ENCODE data around the gene PRKCA.

PRKCA gene

DNA sequence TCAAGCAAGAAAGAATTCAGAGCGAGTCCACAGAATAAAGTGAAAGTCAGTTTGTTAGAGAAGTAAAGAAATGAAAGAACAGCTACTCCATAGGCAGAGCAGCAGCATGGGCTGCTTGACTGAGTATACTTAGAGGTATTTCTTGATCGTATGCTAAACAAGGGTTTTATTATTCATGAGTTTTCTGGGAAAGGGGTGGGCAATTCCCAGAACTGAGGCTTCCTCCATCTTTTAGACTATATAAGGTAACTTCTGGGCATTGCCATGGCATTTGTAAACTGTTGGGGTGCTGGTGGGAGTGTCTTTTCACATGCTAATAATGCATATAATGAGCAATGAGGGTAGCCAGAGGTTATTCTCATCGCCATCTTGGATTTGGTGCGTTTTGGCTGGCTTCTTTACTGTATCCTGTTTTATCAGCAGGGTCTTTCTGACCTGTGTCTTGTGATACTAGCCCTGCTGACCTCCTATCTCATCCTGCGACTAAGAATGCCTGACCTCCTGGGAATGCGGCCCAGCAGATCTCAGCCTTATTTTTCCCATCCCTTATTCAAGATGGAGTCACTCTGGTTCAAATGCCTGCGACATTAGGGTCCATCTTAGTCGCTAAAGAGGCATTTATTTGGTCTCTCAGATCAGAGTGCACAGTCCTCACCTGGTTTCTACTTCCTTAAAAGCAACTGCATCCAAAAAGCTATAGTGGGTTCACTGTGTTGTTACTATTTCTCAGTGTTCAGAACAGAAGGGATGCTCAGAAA lies 432.0 kb downstream of the PRKCA start:
- TF ChIP-seq, protein P1, sequence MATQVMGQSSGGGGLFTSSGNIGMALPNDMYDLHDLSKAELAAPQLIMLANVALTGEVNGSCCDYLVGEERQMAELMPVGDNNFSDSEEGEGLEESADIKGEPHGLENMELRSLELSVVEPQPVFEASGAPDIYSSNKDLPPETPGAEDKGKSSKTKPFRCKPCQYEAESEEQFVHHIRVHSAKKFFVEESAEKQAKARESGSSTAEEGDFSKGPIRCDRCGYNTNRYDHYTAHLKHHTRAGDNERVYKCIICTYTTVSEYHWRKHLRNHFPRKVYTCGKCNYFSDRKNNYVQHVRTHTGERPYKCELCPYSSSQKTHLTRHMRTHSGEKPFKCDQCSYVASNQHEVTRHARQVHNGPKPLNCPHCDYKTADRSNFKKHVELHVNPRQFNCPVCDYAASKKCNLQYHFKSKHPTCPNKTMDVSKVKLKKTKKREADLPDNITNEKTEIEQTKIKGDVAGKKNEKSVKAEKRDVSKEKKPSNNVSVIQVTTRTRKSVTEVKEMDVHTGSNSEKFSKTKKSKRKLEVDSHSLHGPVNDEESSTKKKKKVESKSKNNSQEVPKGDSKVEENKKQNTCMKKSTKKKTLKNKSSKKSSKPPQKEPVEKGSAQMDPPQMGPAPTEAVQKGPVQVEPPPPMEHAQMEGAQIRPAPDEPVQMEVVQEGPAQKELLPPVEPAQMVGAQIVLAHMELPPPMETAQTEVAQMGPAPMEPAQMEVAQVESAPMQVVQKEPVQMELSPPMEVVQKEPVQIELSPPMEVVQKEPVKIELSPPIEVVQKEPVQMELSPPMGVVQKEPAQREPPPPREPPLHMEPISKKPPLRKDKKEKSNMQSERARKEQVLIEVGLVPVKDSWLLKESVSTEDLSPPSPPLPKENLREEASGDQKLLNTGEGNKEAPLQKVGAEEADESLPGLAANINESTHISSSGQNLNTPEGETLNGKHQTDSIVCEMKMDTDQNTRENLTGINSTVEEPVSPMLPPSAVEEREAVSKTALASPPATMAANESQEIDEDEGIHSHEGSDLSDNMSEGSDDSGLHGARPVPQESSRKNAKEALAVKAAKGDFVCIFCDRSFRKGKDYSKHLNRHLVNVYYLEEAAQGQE (IDR thresholded peaks at IDR 0.05; ENCODE audit: insufficient replicate concordance, low read depth), result no peak
- no peak for TF ChIP-seq GABPA (IDR thresholded peaks at IDR 0.05; ENCODE audit: low read depth)
- TF ChIP-seq, protein P2, sequence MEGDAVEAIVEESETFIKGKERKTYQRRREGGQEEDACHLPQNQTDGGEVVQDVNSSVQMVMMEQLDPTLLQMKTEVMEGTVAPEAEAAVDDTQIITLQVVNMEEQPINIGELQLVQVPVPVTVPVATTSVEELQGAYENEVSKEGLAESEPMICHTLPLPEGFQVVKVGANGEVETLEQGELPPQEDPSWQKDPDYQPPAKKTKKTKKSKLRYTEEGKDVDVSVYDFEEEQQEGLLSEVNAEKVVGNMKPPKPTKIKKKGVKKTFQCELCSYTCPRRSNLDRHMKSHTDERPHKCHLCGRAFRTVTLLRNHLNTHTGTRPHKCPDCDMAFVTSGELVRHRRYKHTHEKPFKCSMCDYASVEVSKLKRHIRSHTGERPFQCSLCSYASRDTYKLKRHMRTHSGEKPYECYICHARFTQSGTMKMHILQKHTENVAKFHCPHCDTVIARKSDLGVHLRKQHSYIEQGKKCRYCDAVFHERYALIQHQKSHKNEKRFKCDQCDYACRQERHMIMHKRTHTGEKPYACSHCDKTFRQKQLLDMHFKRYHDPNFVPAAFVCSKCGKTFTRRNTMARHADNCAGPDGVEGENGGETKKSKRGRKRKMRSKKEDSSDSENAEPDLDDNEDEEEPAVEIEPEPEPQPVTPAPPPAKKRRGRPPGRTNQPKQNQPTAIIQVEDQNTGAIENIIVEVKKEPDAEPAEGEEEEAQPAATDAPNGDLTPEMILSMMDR (IDR thresholded peaks at IDR 0.05; ENCODE audit: insufficient read depth, low read length), result no peak
- TF ChIP-seq POLR2AphosphoS5 (IDR thresholded peaks at IDR 0.05; ENCODE audit: low read depth), result no peak
- TF ChIP-seq SPI1 (IDR thresholded peaks at IDR 0.05; ENCODE audit: borderline replicate concordance, low read depth), result no peak
- H3K27ac ChIP-seq (replicated peaks), result no peak overlapping the region
- no peaks in the 10 kb centered on the region for H3K27me3 ChIP-seq (ENCODE audit: insufficient read depth, poor library complexity, severe bottlenecking)
- no peak overlapping the region for H3K4me3 ChIP-seq (replicated peaks; ENCODE audit: insufficient read depth, low read length)
- DNase-seq (ENCODE audit: low read depth in 1 of 2, low spot score in 1 of 2), result no peak

DNA sequence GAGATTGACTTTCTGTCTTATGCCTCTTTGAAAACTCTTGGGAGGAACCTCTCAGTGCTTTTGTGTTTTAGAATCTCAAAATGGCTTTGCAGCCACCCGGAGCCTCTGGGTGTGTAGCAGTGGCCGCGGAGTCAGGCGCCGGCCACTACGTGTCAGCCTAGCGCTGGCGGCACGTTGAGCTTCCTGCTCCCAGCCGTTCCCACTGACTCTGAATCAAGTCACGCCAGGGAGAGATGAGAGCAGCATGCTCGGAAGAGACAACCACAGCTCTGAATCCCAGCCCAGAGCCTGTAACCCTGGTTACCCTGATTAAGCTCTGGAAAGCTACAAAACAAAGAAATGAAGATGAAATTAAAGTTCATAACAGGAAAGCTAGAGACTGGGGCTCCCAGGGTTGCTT lies 435.1 kb downstream of the PRKCA start:
- Histone ChIP-seq H3K27ac (replicated peaks) (no peak overlapping the region), H3K4me3 (replicated peaks; ENCODE audit: insufficient read depth, low read length) (no peak overlapping the region), H3K27me3 (ENCODE audit: insufficient read depth, poor library complexity, severe bottlenecking) (no peaks in the 10 kb centered on the region)
- TF ChIP-seq, protein P1 (IDR thresholded peaks at IDR 0.05; ENCODE audit: insufficient replicate concordance, low read depth), result no peak
- TF ChIP-seq GABPA (IDR thresholded peaks at IDR 0.05; ENCODE audit: low read depth) (no peak), POLR2AphosphoS5 (IDR thresholded peaks at IDR 0.05; ENCODE audit: low read depth) (no peak), SPI1 (IDR thresholded peaks at IDR 0.05; ENCODE audit: borderline replicate concordance, low read depth) (no peak)
- TF ChIP-seq, protein P2 (IDR thresholded peaks at IDR 0.05; ENCODE audit: insufficient read depth, low read length), result no peak
- no peak for DNase-seq (ENCODE audit: low read depth in 1 of 2, low spot score in 1 of 2)

DNA sequence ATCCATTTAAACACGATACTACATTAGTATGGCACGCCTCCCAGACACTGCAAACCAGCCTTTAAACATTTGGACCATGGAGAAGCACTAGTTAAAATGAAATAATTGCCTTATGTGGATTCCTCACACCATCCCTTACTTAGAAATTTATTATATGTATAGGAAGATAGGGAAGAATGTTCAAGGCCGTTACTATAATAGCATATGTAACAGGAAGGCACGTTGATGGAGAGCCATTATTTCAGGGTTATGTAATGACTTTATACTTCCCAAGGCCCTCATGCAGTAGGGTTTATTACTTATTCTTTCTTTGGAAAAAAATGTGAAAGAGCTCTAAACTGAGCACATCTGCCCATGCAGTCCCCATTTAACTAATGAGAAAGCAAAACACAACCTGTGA lies 435.9 kb downstream of the PRKCA start:
- H3K4me3 ChIP-seq (replicated peaks; ENCODE audit: insufficient read depth, low read length), result no peak overlapping the region
- TF ChIP-seq, protein P2 (IDR thresholded peaks at IDR 0.05; ENCODE audit: insufficient read depth, low read length), result no peak
- TF ChIP-seq GABPA (IDR thresholded peaks at IDR 0.05; ENCODE audit: low read depth), result no peak
- TF ChIP-seq POLR2AphosphoS5 (IDR thresholded peaks at IDR 0.05; ENCODE audit: low read depth), result no peak
- TF ChIP-seq SPI1 (IDR thresholded peaks at IDR 0.05; ENCODE audit: borderline replicate concordance, low read depth), result no peak
- TF ChIP-seq, protein P1 (IDR thresholded peaks at IDR 0.05; ENCODE audit: insufficient replicate concordance, low read depth), result no peak
- DNase-seq (ENCODE audit: low read depth in 1 of 2, low spot score in 1 of 2), result no peak
- H3K27me3 ChIP-seq (ENCODE audit: insufficient read depth, poor library complexity, severe bottlenecking), result no peaks in the 10 kb centered on the region
- H3K27ac ChIP-seq (replicated peaks), result no peak overlapping the region

All from HL-60 (cell line).